OCI-LY1 (cell line): ENCODE measurements around the gene FAM111A.

Experiments
- CTCF ChIP-seq: fragments of 200-600 bp; sonication (generic), shearing (Covaris generic); IDR thresholded peaks from 2 replicates; pipeline ENCODE4 v1.5.1; 2017; ENCODE audit warnings: mild to moderate bottlenecking, antibody characterized with exemption, low read length, moderate library complexity, mixed read lengths
- EZH2 ChIP-seq: fragments of 200-600 bp; sonication (generic), shearing (Covaris generic); IDR thresholded peaks from 2 replicates; pipeline ENCODE4 v1.8.0; 2017; ENCODE audit warnings: borderline replicate concordance, mixed run types, mild to moderate bottlenecking, antibody characterized with exemption, low read length, moderate library complexity, mixed read lengths

DNA sequence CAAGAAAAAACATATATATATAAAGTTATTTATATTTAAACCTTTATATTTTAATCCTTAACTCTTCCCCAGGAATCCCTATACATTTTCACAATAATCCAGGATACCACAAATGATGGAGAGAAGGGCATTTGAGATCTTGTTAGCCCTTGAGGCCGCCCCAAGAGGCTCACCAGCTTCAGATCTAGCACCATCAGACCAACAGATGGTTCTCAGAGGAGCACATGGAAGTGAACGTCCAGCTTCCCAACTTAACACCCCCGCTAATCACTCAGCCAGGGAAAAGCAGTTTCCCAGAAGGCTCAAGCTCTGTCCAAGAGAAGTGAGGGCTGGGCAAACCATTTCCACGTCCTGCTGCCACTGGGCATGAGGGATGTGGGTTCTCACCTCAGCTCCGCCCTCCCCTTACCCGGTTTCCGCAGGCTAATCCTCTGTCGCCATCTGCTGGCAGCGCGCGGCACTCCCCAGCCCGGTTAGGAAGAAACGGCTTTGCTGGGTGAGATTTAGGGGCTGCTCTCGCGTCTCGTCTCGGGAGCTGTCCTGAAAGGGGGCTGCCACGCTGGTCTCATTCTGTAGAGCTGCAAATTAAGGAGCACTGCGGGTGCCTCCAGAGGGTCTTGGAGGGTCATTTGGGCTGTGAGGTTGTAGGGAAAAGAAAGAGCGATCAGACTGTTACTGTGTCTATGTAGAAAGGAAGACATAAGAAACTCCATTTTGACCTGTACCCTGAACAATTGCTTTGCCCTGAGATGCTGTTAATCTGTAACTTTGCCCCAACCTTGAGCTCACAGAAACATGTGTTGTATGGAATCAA lies 6.8 kb upstream of the FAM111A start:
- TF ChIP-seq CTCF (peak; percentile 99), EZH2 (no peak)
